Activated CD4-positive, CD25-positive, alpha-beta regulatory T cell (primary cell): ENCODE data around the gene KIR2DL3.
"Not testable (repeated sequence)": the region's sequence is repeated elsewhere in the genome, so short reads cannot be mapped to it uniquely, and the experiment has no call there.

ENCODE experiments used
- DNase-seq, 4 experiments: peaks; one replicate each; lab custom pipeline; 2025; lab: John Stamatoyannopoulos, UW

KIR2DL3 gene

GRCh38 chr19:54738306-54738705 is at the start of gene KIR2DL3:
KIR2DL3 (plus strand) TSS chr19:54738513; CDS start chr19:54738546, 33 bp downstream.
- DNase-seq, result not testable (repeated sequence)

GRCh38 chr19:54691582-54692297 is 46.6 kb upstream of the KIR2DL3 start:
- DNase-seq, result no peak

- no peak for DNase-seq
These were observed 46.1 kb upstream of the KIR2DL3 start for GRCh38 chr19:54692298-54692615.

GRCh38 chr19:54694648-54695047 is 43.7 kb upstream of the KIR2DL3 start:
- no peak for DNase-seq

- no peak for DNase-seq
These were observed 42.2 kb upstream of the KIR2DL3 start for GRCh38 chr19:54696117-54696548.

GRCh38 chr19:54696766-54697165 is 41.5 kb upstream of the KIR2DL3 start:
- no peak for DNase-seq

GRCh38 chr19:54697716-54698115 is 40.6 kb upstream of the KIR2DL3 start:
- not testable (repeated sequence) for DNase-seq

GRCh38 chr19:54704928-54705327 is 33.4 kb upstream of the KIR2DL3 start:
- DNase-seq, result no peak

GRCh38 chr19:54707962-54708361 is 30.4 kb upstream of the KIR2DL3 start:
- DNase-seq, result no peak

- no peak for DNase-seq
These were observed 29.5 kb upstream of the KIR2DL3 start for GRCh38 chr19:54708781-54709180.

- no peak for DNase-seq
These were observed 28.9 kb upstream of the KIR2DL3 start for GRCh38 chr19:54709212-54709948.

GRCh38 chr19:54709956-54710355 is 28.4 kb upstream of the KIR2DL3 start:
- not testable (repeated sequence) for DNase-seq

GRCh38 chr19:54724142-54724541 is 14.2 kb upstream of the KIR2DL3 start, which contains the start of gene KIR3DL3:
KIR3DL3 (plus strand) TSS chr19:54724442; CDS start chr19:54724497, 55 bp downstream.
- no peak for DNase-seq

GRCh38 chr19:54724644-54725043 is 13.7 kb upstream of the KIR2DL3 start:
- DNase-seq, result no peak

GRCh38 chr19:54725321-54725720 is 13.0 kb upstream of the KIR2DL3 start:
- DNase-seq, result no peak

- DNase-seq, result no peak
These were observed 10.8 kb upstream of the KIR2DL3 start for GRCh38 chr19:54727562-54727961.

- DNase-seq, result no peak
These were observed 10.1 kb upstream of the KIR2DL3 start for GRCh38 chr19:54728167-54728566.

- no peak for DNase-seq
These were observed 8.7 kb upstream of the KIR2DL3 start for GRCh38 chr19:54729416-54730188.

GRCh38 chr19:54731191-54731590 is 7.1 kb upstream of the KIR2DL3 start:
- DNase-seq, result no peak

GRCh38 chr19:54738715-54739114 is 402 bp downstream of the KIR2DL3 start:
- DNase-seq, result no peak

GRCh38 chr19:54739587-54740497 is 1.5 kb downstream of the KIR2DL3 start:
- DNase-seq, result no peak

- not testable (repeated sequence) for DNase-seq
These were observed 3.6 kb downstream of the KIR2DL3 start for GRCh38 chr19:54741950-54742349.
